Smooth muscle cell of the coronary artery (primary cell): ENCODE data around the gene PIM3. TPM values are rescaled to one million over a fixed set of nuclear protein-coding genes. Genes with fewer than 3 reads are reported as not detected.

Experiments used
- total RNA-seq: library from RNA; depleted of rRNA; stranded (reverse); fragments of >200 nt; gene quantifications from 2 replicates; pipeline ENCODE4 v1.2.3, GENCODE V29; 2014; ENCODE audit warnings: low replicate concordance

PIM3 gene
- 20.9 and 21.4 TPM in 2 replicates for total RNA-seq

GRCh38 chr22:49960159-49961004 lies at the start of gene PIM3:
PIM3 (plus strand) TSS chr22:49960772; CDS start chr22:49960948, 176 bp downstream.

GRCh38 chr22:49917974-49918910 lies 42.3 kb upstream of the PIM3 start, which contains the start of the genes ALG12 and CRELD2:
ALG12 (minus strand) TSS chr22:49918438; CDS start chr22:49913765, 4,673 bp downstream.
CRELD2 (plus strand) TSS chr22:49918634; CDS start chr22:49918770, 136 bp downstream.

GRCh38 chr22:50012211-50013181 lies 51.9 kb downstream of the PIM3 start, which contains the start of gene IL17REL:
IL17REL (minus strand) TSS chr22:50012765; CDS start chr22:50012646, 119 bp downstream.

Other genes starting within 250 kb of the PIM3 start
- 20.4 and 20.6 TPM in 2 replicates for gene BRD1, start 132.9 kb upstream of the PIM3 start, total RNA-seq
- 4.7 and 10.1 TPM in 2 replicates for gene ZBED4, start 106.9 kb upstream of the PIM3 start, total RNA-seq
- gene ALG12, start 42.3 kb upstream of the PIM3 start, total RNA-seq, result 11.4 and 18.5 TPM in 2 replicates
- 82.2 and 95.2 TPM in 2 replicates for gene CRELD2, start 42.1 kb upstream of the PIM3 start, total RNA-seq
- gene IL17REL, start 52.0 kb downstream of the PIM3 start, total RNA-seq, result not detected in 2 replicates
- not detected in 2 replicates for gene TTLL8, start 97.5 kb downstream of the PIM3 start, total RNA-seq
- gene MLC1, start 124.7 kb downstream of the PIM3 start, total RNA-seq, result under 0.01 and 1.9 TPM in 2 replicates
- 0.23 and 16.9 TPM in 2 replicates for gene MOV10L1, start 129.2 kb downstream of the PIM3 start, total RNA-seq
- 0.35 and 0.98 TPM in 2 replicates for gene PANX2, start 210.0 kb downstream of the PIM3 start, total RNA-seq
- gene TRABD, start 225.1 kb downstream of the PIM3 start, total RNA-seq, result 20.2 and 25.0 TPM in 2 replicates
- gene SELENOO, start 240.2 kb downstream of the PIM3 start, total RNA-seq, result 20.4 and 24.7 TPM in 2 replicates